Calu3 (cell line): ENCODE data around the gene SMLR1. TPM values are rescaled to one million over a fixed set of nuclear protein-coding genes. Genes with fewer than 3 reads are reported as not detected.

Source experiments
- BruUV-seq: library from RNA; stranded (reverse); fragments of 400-500 nt; replicated peaks from 2 replicates; lab custom pipeline; 2021; lab: Mats Ljungman, UMichigan
- CTCF ChIA-PET: fragments of 300-600 bp; sonication (Branson Sonifier 250); formaldehyde crosslinking; loops from one replicate; lab custom pipeline; 2022; ENCODE audit warnings: antibody characterized with exemption; lab: Charles Lee
- DNase-seq: peaks from one replicate; pipeline ENCODE4 v3.0.0; 2022
- H3K27ac Mint-ChIP-seq: one replicate; pipeline ENCODE4 v1.8.0; 2022; ENCODE audit warnings: mixed read lengths; ENCODE audit not compliant: unreplicated experiment
- H3K27me3 Mint-ChIP-seq: one replicate; pipeline ENCODE4 v1.8.0; 2022; ENCODE audit warnings: mixed read lengths; ENCODE audit not compliant: unreplicated experiment
- H3K36me3 Mint-ChIP-seq: one replicate; pipeline ENCODE4 v1.8.0; 2022; ENCODE audit warnings: mild to moderate bottlenecking, moderate library complexity, mixed read lengths; ENCODE audit not compliant: insufficient read depth, unreplicated experiment
- H3K4me1 Mint-ChIP-seq: one replicate; pipeline ENCODE4 v1.8.0; 2022; ENCODE audit warnings: mild to moderate bottlenecking, low read depth, mixed read lengths; ENCODE audit not compliant: unreplicated experiment
- H3K4me3 Mint-ChIP-seq: one replicate; pipeline ENCODE4 v1.8.0; 2022; ENCODE audit warnings: mild to moderate bottlenecking, low read depth, moderate library complexity, mixed read lengths; ENCODE audit not compliant: unreplicated experiment
- H3K9me3 Mint-ChIP-seq: one replicate; pipeline ENCODE4 v1.8.0; 2022; ENCODE audit warnings: low read depth, mixed read lengths; ENCODE audit not compliant: unreplicated experiment
- intact Hi-C: fragments of 100-400 bp; cut with micrococcal nuclease; formaldehyde crosslinking; loops from one replicate; pipeline ENCODE4 v1.10.0; 2022; ENCODE audit not compliant: unreplicated experiment
- total RNA-seq: library from RNA; stranded (reverse); gene quantifications from 2 replicates; pipeline ENCODE4 v1.2.3, GENCODE V29; 2022
- TF ChIP-seq, protein P1 (sequence below): fragments of 200-600 bp; IDR thresholded peaks from one replicate; pipeline ENCODE4 v1.8.0; 2022; ENCODE audit warnings: antibody characterized with exemption; ENCODE audit not compliant: unreplicated experiment

The SMLR1 gene
- total RNA-seq, 1 experiment from 2014 or later, result not detected

DNA sequence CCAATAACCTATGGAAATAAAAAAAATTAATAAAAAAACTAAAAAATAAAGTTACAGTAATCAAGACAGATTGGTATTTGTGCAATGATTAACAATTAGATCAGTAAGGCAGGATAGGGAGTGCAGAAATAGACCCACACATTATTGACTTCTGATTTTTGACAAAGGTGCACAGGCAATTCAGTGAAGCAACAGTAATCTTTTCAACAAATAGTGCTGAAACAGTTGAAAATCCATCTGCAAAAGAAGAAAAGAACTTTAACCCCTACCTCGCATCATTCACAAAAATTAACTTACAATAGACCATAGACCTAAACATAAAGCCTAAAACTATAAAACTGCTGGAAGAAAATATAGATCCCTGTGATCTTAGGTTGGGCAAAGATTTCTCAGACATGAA, 4.5 kb upstream of the SMLR1 start:
- no TSS peak for BruUV-seq
- H3K4me1 Mint-ChIP-seq, result peaks cover 6% of the 10 kb centered on the region
- CTCF ChIA-PET, result no interaction called here
- H3K27ac Mint-ChIP-seq, result no peak overlapping the region
- no peak for DNase-seq
- H3K4me3 Mint-ChIP-seq, result no peak overlapping the region
- H3K27me3 Mint-ChIP-seq, result no peaks in the 10 kb centered on the region
- intact Hi-C loops, result no loop called here
- H3K9me3 Mint-ChIP-seq, result no peaks in the 10 kb centered on the region
- H3K36me3 Mint-ChIP-seq, result no peaks in the 10 kb centered on the region
- TF ChIP-seq, protein P1, sequence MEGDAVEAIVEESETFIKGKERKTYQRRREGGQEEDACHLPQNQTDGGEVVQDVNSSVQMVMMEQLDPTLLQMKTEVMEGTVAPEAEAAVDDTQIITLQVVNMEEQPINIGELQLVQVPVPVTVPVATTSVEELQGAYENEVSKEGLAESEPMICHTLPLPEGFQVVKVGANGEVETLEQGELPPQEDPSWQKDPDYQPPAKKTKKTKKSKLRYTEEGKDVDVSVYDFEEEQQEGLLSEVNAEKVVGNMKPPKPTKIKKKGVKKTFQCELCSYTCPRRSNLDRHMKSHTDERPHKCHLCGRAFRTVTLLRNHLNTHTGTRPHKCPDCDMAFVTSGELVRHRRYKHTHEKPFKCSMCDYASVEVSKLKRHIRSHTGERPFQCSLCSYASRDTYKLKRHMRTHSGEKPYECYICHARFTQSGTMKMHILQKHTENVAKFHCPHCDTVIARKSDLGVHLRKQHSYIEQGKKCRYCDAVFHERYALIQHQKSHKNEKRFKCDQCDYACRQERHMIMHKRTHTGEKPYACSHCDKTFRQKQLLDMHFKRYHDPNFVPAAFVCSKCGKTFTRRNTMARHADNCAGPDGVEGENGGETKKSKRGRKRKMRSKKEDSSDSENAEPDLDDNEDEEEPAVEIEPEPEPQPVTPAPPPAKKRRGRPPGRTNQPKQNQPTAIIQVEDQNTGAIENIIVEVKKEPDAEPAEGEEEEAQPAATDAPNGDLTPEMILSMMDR, result no peak

DNA sequence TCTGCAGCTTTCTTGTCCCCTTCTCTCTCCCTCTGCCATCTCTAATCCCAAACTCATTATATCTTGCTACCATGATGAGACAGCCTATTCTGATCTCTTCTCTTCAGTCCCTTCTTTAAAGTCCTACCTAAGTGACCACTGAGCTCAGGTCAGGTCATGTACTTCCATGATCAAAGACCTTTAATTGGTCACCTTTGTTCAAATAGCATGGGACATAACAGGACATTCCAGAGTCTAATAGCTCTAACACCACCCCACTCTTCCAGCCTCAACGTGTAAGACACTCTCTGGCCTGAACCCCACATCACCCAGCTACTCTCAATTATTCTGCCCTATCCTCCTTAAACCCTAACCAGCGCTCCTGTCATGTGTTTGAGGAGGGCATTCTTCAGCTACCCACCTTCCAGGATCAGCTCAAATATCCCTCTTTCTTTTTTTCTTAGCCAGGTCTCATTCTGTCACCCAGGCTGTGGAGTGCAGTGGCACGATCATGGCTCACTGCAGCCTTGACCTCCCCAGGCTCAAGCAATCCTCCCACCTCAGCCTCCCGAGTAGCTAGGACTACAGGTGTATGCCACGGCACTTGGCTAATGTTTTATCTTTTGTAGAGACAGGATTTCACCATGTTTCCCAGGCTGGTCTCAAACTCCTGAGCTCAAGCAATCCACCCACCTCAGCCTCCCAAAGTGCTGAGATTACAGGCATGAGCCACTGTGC, 2.1 kb upstream of the SMLR1 start:
- Mint-ChIP-seq H3K4me1 (peaks cover 9% of the 10 kb centered on the region), H3K9me3 (no peaks in the 10 kb centered on the region), H3K27ac (no peak overlapping the region), H3K4me3 (no peak overlapping the region), H3K27me3 (no peaks in the 10 kb centered on the region), H3K36me3 (no peaks in the 10 kb centered on the region)
- intact Hi-C loops, result no loop called here
- DNase-seq, result no peak
- BruUV-seq, result no TSS peak
- TF ChIP-seq, protein P1, result no peak
- CTCF ChIA-PET, result no interaction called here

DNA sequence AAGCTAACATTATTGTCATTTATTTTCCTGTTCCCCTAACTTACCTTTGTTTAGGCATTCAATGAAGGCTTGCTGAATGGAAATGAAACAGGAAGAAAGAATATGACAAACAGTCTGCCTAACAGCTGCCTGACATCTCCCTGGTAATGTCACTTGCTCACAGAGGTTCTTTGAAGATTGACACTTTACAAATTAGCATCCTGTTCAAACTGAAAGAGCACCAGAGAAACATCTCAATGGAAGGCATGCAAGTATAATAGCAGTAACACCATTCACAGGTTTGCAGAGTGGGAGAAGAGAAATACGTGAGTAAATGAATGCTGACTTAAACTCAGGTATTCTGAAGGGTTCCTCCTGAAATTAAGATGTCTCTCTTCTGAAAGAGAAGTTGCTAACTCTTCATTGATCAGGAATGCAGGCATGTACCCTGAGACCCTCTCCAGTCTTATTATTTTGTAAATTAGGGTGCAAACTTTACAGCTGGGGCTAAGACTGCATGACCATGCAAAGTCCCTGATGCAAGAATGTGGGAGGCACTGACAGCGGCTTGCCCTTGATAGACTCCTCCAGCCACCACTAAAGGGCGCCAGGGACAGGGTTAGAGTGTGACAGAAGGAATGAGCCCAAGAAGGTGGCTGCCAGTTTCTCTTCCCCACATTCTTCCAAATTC, 1.3 kb upstream of the SMLR1 start:
- H3K4me1 Mint-ChIP-seq, result peaks cover 9% of the 10 kb centered on the region
- intact Hi-C loops, result no loop called here

DNA sequence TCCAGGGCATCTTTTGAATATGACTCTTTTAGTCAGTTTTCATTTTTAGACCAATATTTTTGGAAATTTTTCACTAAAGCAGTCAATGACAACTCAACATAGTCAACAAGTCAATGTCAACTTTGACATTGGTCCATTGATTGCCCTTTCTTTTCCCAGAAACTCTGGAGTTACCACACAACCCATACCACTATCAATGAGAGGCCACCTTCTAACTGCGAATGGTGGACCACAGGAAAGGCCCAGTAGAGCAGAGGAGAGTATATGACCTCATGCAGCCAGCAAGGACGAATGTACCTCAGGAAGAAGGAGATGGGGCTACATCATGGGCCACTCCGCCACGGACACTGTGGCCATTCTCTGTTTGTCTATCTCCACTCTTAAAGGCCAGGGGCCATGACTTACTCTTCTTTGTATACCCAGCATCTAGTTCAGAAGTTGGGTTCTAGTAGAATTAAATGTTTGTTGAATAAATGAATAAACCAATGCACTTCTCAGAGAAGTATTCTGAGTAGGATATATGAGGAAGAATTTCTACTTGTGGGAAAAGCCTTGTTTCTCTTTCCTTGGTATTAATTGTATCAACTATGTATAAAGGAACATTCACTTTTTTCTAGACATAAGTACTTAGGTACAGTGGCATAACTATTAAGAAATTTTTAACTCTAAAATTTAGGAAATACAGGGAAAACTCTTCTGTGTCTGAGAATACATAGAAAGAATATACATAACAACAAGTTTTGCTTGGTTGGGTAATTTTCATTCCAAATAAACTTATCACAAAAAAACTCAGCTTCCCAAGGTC, 562 bp upstream of the SMLR1 start:
- H3K27me3 Mint-ChIP-seq, result no peaks in the 10 kb centered on the region
- no TSS peak for BruUV-seq
- TF ChIP-seq, protein P1, result no peak
- no peaks in the 10 kb centered on the region for H3K9me3 Mint-ChIP-seq
- DNase-seq, result no peak
- H3K4me3 Mint-ChIP-seq, result no peak overlapping the region
- no peaks in the 10 kb centered on the region for H3K36me3 Mint-ChIP-seq
- intact Hi-C loops, result no loop called here
- H3K27ac Mint-ChIP-seq, result no peak overlapping the region
- CTCF ChIA-PET, result no interaction called here
- peaks cover 9% of the 10 kb centered on the region for H3K4me1 Mint-ChIP-seq

More for the DNA sequence above, 1.3 kb upstream of the SMLR1 start:
- no peaks in the 10 kb centered on the region for H3K9me3 Mint-ChIP-seq
- no peak overlapping the region for H3K4me3 Mint-ChIP-seq
- H3K27me3 Mint-ChIP-seq, result no peaks in the 10 kb centered on the region
- TF ChIP-seq, protein P1, result no peak
- no peak overlapping the region for H3K27ac Mint-ChIP-seq
- CTCF ChIA-PET, result no interaction called here
- BruUV-seq, result no TSS peak
- no peak for DNase-seq
- H3K36me3 Mint-ChIP-seq, result no peaks in the 10 kb centered on the region
